LNCAP (cell line): Measurements from ENCODE around the gene SLC38A10.

ENCODE experiments used
- CTCF ChIP-seq: fragments of 450-650 bp; IDR thresholded peaks from 2 replicates; pipeline ENCODE4 v1.5.1; 2017; ENCODE audit warnings: mild to moderate bottlenecking

Gene SLC38A10

GRCh38 chr17:81333616-81334368 is 38.7 kb upstream of the SLC38A10 start:
- no peak for TF ChIP-seq CTCF

DNA sequence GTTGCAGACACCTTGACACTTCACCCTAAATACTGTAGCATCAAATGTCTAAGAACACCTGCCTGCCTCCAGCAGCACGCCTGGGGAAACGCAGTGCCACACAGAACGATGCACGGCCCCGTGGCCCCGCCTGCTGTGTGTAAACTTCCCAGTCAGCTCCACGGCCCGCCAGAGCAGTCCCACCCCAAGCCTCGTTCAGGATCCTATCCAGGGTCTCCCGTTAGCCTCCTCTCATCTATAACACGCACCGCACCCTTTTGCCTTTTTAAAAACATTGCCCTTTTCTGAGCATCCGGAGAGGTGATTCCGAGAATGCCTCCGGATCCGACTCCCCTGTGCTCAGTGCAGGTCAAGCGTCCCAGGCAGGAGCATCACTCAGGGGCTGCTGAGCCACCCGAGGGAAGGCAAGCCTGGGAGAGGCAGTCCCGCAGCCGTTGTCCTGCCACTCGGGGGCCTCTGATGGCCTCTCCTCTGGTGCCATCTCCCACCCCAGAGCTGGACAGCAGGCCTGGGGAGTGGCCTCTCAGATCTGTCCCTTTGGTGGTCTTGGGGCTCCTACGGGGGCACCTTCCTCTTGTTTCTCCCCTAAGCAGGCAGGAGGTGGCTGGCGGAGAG is 37.9 kb upstream of the SLC38A10 start:
- no peak for TF ChIP-seq CTCF

DNA sequence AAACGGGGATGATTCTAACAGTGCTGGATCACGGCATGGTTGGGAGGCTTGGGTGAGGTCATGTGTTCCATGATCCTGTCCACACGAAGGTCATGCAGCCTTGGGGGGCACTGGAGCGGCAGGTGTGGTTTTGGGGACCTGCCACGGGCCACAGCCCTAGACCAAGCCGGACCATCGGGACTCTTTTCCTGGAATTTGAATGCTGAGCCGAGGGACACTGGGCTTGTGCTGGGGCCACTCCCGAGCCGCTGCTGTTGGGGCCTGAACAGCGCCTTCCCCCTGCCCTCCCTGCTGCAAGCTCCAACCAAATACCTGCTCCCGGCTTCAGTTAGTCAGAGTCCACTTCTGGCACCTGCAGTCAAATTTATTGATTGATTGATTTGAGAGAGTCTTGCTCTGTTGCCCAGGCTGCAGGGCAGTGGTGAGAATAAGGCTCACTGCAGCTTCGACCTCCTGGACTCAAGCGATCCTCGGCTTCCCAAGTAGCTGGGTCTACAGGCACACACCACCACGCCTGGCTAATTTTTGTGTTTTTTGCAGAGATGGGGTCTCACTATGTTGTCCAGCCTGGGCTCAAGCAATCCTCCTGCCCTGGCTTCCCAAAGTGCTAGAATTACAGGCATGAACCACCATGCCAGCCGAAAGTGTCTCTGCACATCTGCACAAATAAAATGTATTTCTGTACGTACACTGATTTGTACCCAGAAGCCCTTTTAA is 37.2 kb upstream of the SLC38A10 start:
- TF ChIP-seq CTCF, result no peak

- no peak for TF ChIP-seq CTCF
These were observed 36.5 kb upstream of the SLC38A10 start for GRCh38 chr17:81331527-81332043.

GRCh38 chr17:81330884-81331245 is 35.8 kb upstream of the SLC38A10 start:
- TF ChIP-seq CTCF, result no peak

DNA sequence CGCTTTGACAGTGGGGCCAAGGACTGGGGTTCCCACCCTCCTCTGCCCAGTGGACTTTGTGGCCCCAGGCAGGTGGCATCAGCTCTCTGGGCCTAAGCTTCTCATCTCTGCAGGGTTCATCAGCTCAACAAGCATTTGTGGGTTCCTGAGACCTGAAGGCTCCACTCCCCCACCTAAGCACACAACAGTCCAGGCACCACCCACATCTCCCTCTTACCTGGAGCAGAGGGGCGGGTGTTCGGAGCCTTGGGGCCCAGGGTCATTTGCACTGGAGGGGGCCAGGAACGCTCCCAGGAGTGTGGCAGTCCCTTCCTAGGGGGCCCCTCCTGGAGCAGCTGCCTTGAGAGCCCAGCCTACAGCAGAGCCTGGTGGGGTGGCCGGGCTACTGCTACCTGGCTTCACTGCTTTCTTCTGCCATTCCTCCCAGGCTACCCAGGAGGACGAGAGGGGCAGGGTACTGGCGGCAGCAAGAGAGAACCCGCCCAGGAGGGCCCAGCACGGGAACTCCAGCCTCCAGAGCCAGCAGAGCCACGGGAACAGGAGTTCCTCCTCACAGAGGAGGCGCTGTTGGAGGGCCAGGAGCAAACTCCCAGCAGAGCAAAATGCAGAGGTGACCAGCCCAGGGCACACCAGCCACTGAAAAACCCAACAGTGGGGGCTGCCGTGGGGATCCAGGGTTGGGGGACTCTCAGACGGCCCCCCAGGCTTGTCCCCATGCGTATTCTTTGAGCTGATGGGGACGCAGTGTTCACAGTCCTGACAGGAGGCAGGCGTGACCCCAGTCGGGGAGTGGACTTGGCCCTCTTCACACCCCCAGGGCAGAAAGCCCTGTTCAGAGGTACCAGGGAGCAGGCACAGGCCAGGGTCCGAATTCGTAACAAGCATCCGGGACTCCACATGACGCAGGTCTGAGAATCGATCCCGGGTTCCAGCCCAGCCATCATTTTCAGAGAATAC is 35.1 kb upstream of the SLC38A10 start:
- no peak for TF ChIP-seq CTCF
